GM12865 (cell line): ENCODE measurements around the gene FRMD1.

Source experiments
- DNase-seq: peaks from one replicate; pipeline ENCODE4 v3.0.0; 2010; ENCODE audit warnings: low read depth
- H3K4me3 ChIP-seq: 2 replicates; pipeline ENCODE4 v1.5.1; 2011; ENCODE audit warnings: mild to moderate bottlenecking, low read depth, low read length, control low read depth
- TF ChIP-seq, protein P1 (sequence below): IDR thresholded peaks from 2 replicates; pipeline ENCODE4 v1.5.1; 2011; ENCODE audit warnings: low read length, control low read depth, low read depth, inconsistent platforms; ENCODE audit not compliant: insufficient read depth; ENCODE audit errors: missing control alignments

The FRMD1 gene

DNA sequence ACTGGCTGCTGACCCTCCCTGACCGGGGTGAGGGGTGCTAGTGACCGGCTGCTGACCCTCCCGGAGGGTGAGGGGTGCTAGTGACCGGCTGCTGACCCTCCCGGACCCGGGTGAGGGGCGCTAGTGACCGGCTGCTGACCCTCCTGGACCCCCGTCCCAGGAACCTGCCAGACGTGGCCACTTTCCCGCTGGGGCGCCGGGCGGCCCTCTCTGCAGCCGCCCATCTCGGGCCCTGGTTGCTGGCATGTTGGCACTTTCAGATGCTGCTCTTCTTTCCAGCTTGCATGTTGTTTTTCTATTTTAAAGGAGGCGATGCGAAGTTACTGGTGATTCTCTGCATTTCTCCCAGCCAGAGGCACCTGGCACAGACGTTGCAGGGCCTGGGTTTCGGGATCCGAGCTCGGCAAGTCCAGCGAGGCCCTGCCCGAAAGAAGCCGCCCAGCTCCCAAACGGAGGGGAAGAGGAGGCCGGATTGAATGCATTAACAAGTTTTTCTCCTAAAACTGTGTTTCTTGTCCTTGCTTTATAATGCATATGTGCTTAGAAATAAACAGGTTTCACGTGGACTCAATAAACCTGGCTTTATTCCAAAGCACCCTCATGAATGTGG is 34.4 kb downstream of the FRMD1 start:
- H3K4me3 ChIP-seq: no peak overlapping the region
- no peak for DNase-seq
- TF ChIP-seq, protein P1, sequence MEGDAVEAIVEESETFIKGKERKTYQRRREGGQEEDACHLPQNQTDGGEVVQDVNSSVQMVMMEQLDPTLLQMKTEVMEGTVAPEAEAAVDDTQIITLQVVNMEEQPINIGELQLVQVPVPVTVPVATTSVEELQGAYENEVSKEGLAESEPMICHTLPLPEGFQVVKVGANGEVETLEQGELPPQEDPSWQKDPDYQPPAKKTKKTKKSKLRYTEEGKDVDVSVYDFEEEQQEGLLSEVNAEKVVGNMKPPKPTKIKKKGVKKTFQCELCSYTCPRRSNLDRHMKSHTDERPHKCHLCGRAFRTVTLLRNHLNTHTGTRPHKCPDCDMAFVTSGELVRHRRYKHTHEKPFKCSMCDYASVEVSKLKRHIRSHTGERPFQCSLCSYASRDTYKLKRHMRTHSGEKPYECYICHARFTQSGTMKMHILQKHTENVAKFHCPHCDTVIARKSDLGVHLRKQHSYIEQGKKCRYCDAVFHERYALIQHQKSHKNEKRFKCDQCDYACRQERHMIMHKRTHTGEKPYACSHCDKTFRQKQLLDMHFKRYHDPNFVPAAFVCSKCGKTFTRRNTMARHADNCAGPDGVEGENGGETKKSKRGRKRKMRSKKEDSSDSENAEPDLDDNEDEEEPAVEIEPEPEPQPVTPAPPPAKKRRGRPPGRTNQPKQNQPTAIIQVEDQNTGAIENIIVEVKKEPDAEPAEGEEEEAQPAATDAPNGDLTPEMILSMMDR: no peak

DNA sequence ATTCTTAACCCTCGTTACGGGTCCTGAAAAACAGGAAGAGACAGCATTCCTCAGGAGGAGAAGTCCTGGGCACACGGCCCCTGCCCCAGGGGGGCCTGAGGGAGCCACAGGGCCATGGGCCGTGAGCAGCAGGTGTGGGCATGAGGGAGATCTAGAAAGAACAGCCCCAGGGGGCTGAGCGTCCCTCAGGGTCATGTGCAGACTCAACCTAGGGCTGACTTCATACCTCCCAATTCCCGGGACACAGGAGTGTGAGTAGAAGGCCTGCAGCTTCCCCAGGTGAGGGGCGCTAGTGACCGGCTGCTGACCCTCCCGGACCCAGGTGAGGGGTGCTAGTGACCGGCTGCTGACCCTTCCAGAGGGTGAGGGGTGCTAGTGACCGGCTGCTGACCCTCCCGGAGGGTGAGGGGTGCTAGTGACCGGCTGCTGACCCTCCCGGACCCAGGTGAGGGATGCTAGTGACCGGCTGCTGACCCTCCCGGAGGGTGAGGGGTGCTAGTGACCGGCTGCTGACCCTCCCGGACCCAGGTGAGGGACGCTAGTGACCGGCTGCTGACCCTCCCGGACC is 35.1 kb downstream of the FRMD1 start:
- TF ChIP-seq, protein P1: no peak
- H3K4me3 ChIP-seq: no peak overlapping the region

DNA sequence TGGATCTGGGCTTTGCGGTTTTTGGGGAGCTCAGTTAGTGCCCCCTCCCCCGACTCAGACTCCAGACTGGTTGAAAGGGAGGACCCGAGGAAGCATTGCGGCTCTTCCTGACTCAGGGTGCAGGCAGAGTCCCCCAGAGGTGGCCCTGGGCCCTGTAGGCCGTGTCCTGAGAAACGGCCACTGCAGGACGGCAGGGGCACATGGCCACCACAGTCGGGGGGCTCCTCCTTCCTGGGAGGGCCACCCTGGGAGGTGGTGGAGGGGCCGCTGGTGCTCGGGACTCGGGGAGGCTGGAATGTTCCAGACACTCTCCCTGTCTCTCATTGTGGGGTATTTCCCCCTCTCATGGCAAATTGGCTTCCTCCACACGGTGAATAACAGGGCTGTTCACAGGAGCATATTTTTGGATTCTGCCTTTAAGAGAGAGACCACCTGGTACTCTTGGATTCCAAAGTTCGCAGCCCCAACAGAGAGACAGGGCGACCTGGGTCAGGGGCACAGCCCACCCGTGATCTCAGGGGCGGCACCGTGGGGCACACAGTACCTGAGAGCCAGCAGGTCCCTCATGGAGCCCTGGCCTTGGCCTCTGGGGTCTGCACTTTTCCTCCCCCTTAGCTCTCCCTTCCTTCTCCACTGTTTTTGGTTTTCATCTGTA is 35.7 kb downstream of the FRMD1 start:
- TF ChIP-seq, protein P1: no peak
- H3K4me3 ChIP-seq: no peak overlapping the region
- DNase-seq: no peak

More for the DNA sequence above, 35.1 kb downstream of the FRMD1 start:
- no peak for DNase-seq

DNA sequence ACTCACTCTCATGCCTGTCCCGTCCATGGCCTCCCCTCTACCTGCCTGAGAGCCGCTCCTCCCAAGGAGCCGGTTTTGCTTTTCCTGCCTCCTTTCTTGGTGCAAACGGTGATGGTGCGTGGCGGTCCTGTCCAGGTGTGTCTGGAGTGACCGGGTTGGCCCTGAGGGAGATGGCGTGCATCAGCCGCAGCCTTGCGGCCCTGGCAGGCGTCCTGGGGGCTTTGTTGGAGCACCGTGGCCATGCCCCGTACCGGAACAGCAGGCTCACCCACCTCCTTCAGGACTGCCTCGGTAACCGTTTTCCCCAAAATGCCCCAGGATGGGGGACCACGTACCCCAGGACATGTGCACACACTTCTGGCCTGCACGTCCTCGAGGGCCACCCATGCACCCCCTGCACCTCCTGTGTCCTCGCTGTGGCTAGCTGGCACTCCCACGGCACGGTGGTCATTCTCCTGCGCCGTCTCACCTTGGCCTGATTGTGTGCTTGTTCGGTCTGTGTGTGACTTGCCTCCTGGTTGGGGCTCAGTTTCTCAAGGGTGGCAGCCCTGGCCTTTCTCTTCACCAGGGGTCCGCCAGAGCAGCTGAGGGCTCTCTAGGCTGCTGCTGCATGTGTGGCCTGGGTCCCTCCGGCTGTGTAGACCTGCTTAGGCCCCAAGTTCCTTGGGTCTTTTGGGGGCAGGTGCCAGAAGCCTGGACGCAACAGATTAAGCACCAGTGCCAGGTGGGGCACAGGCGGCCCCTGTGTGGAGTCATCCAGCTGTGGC is 36.4 kb downstream of the FRMD1 start:
- no peak overlapping the region for H3K4me3 ChIP-seq
- DNase-seq: no peak
- TF ChIP-seq, protein P1: no peak

DNA sequence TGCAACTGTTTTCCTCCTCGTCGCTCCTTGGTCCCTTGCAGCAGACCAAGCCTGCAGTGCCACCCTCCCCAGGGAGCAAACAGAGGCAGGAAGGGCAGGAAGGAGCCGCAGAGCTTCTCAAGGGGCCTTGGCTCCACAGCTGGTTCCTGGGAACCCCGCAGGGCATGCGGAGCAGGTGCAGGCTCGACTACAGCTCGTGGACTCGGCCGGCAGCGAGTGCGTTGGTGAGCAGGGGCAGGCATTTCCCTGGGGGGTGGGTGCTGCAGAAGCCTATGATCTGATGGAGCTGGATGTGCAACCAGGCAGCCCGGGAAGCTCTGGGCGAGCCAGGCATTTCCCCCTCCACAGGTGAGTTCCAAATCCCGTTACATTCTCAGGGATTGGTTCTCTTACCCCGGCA is 37.1 kb downstream of the FRMD1 start:
- DNase-seq: no peak
- TF ChIP-seq, protein P1: no peak
- no peak overlapping the region for H3K4me3 ChIP-seq

DNA sequence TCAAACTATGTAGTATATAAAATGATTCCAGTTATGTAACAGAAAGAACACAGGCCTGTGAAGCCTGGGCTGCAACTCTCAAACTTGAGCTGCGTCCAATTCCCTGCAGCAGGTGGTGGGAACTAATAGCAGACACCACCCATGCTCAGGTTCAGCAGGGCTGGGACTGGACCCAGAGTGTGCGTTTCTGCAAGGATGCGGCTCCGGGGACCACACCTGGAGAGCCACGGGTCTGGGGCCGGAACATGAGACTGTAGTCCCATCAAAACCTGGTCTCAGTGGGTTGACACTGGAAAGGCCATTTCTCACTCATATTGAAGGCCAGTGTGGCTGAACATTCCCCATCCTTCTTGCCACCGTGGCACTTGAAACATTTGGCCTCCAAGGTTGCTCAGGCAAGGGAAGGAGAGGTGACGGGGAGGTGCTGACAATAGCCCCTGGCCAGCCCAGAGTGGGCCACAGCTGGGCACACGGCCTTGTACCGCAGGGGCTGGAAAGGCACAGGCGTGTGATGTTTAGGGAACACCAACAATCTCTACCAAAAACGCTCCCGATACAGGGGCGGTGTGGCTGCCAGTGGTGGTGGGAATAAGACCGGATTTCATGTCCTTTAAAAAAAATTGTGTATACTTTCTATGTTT is 38.0 kb downstream of the FRMD1 start:
- TF ChIP-seq, protein P1: no peak
- no peak overlapping the region for H3K4me3 ChIP-seq
- no peak for DNase-seq
